ENCODE data around the gene BRD1. TPM values are rescaled to one million over a fixed set of nuclear protein-coding genes. Genes with fewer than 3 reads are reported as not detected.

BRD1 gene
- total and polyA plus RNA-seq, 9 of the 15 experiments (the other 6 are each of a cell fraction or from before 2014, with no cell fraction given): 0.42 to 17.6 (median 5.5) TPM

- peak; percentile 84 for ATAC-seq
- DNase-seq (ENCODE audit: extremely low read depth in 1 of 4, low spot score in 3 of 4): peak; percentile 42 to 74 (median 56)
- H2AFZ ChIP-seq (ENCODE audit: low read depth, low read length): no peak overlapping the region
- intact Hi-C loops (cut with micrococcal nuclease) (no loop called here), in situ Hi-C loops (cut with MboI) (no loop called here)
- no peaks in the 10 kb centered on the region for H3K9me3 ChIP-seq (replicated peaks; ENCODE audit: control insufficient read depth, insufficient read depth, low read depth, low read length)
- BruUV-seq (replicated peaks): no TSS peak
- WGBS (ENCODE audit: insufficient coverage, low coverage, missing lambda C conversion rate): 30% methylated on average over 18 of the region's 19 CpGs
- H3K27ac ChIP-seq (ENCODE audit: extremely low read depth, low read depth, low read length): no peak overlapping the region
- no peaks in the 10 kb centered on the region for H3K27me3 ChIP-seq (ENCODE audit: control insufficient read depth in 2 of 2, insufficient read depth in 2 of 2, low read length in 2 of 2)
- no peak overlapping the region; a peak in 1 of 4 replicates for H3K9ac ChIP-seq (ENCODE audit: insufficient read depth in 1 of 2, low read depth in 2 of 2, low read length in 2 of 2)
- POLR2A ChIA-PET: no interaction called here
- H3K4me3 ChIP-seq: no peak overlapping the region
- H3K36me3 ChIP-seq (ENCODE audit: control insufficient read depth, insufficient read depth, low read length): peaks cover 68% of the 10 kb centered on the region; the same call in 1 of the 3 replicates
- CTCF ChIA-PET (ENCODE audit: low intra/inter-chr PET ratio): no interaction called here
- H3K4me2 ChIP-seq (ENCODE audit: insufficient read depth, low read length): peak overlapping the region; percentile 12; the same call in 1 of the 2 replicates
- H4K20me1 ChIP-seq (replicated peaks; ENCODE audit: control insufficient read depth, insufficient read depth, low read length): peaks cover 25% of the 10 kb centered on the region
- FAIRE-seq: peak; percentile 78
- no peaks in the 10 kb centered on the region for H3K9me1 ChIP-seq (ENCODE audit: control insufficient read depth, insufficient read depth, low read length)
- peaks cover 5 to 50% of the 10 kb centered on the region in 2 experiments; a peak in 4 of 5 replicates for H3K4me1 ChIP-seq (replicated peaks in 1 of 2; ENCODE audit: control insufficient read depth in 2 of 2, insufficient read depth in 2 of 2, low read length in 2 of 2)
- peaks cover 19% of the 10 kb centered on the region for H3K79me2 ChIP-seq (ENCODE audit: control insufficient read depth, insufficient read depth, low read length)
- TF ChIP-seq ZNF57 (CRISPR knock-in tag; IDR thresholded peaks at IDR 0.05) (no peak), KHSRP (IDR thresholded peaks at IDR 0.05) (no peak), DPF2 (IDR thresholded peaks at IDR 0.05) (0 out of 2 replicates have a peak, but pooled peaks have one; percentile 27), HDAC1 (IDR thresholded peaks at IDR 0.05) (peak in 1 of 2 experiments; percentile 48; a peak in 1 of 4 replicates), CEBPG (CRISPR knock-in tag; IDR thresholded peaks at IDR 0.05) (no peak), CEBPG (tag; conservative IDR thresholded peaks at IDR 0.05 in 1 of 2, IDR thresholded peaks at IDR 0.05 in 1 of 2) (no peak), BHLHE40 (IDR thresholded peaks at IDR 0.05; ENCODE audit: low read length) (peak; percentile 51; the same call in 1 of the 2 replicates), ZBTB5 (IDR thresholded peaks at IDR 0.05) (no peak), ZKSCAN1 (IDR thresholded peaks at IDR 0.05; ENCODE audit: low read depth, low read length) (peak; percentile 49; the same call in 1 of the 2 replicates), MNT (conservative IDR thresholded peaks at IDR 0.05) (peak in 1 of 2 experiments; percentile 49; a peak in 2 of 4 replicates), CXXC5 (CRISPR knock-in tag; IDR thresholded peaks at IDR 0.05) (peak; percentile 47), ARID1B (IDR thresholded peaks at IDR 0.05) (0 out of 2 replicates have a peak, but pooled peaks have one; percentile 48), HNRNPLL (IDR thresholded peaks at IDR 0.05; ENCODE audit: low read depth, low read length, poor library complexity, severe bottlenecking) (peak; percentile 30), CBFA2T2 (conservative IDR thresholded peaks at IDR 0.05) (peak; percentile 22; the same call in 1 of the 2 replicates), ARNT (IDR thresholded peaks at IDR 0.05) (peak in 1 of 2 experiments; percentile 100; a peak in 2 of 4 replicates), TCF3 (CRISPR knock-in tag; IDR thresholded peaks at IDR 0.05) (peak; percentile 73), SIN3A (IDR thresholded peaks at IDR 0.05; ENCODE audit: borderline replicate concordance in 2 of 2, control insufficient read depth in 1 of 2, low read depth in 2 of 2, low read length in 2 of 2) (peak in 1 of 2 experiments; percentile 47; a peak in 1 of 4 replicates), SRF (CRISPR knock-in tag; IDR thresholded peaks at IDR 0.05) (0 out of 4 replicates have a peak, but pooled peaks of 1 of the 2 experiments have one; percentile 18), CBFA2T3 (IDR thresholded peaks at IDR 0.05) (peak; percentile 61), TRIM24 (IDR thresholded peaks at IDR 0.05) (no peak)
Measured at GRCh38 chr22:49785841-49786471, 41.7 kb downstream of the BRD1 start.

All from K562 (cell line).